Liver (tissue), 9 donors: ENCODE measurements around the gene EPSTI1. TPM values are rescaled to one million over a fixed set of nuclear protein-coding genes. Genes with fewer than 3 reads are reported as not detected.

Experiments
- DNase-seq: peaks from one replicate; pipeline ENCODE4 v3.0.0-alpha.2; 2017; ENCODE audit warnings: low spot score
- H3K27ac ChIP-seq, 2 donors: one replicate each; pipeline ENCODE4 v1.7.0; 2013; ENCODE audit warnings: inconsistent platforms in 2 of 2, low read length in 2 of 2, control low read depth in 1 of 2, low read depth in 1 of 2, mild to moderate bottlenecking in 1 of 2
- H3K27me3 ChIP-seq, 4 donors: one replicate each; pipeline versions ENCODE4 v1.6.1 to v1.7.0; 2013; ENCODE audit warnings: low read length in 3 of 4, inconsistent platforms in 1 of 4, mild to moderate bottlenecking in 1 of 4, moderate library complexity in 1 of 4; ENCODE audit not compliant: control insufficient read depth in 4 of 4, insufficient read depth in 4 of 4
- H3K36me3 ChIP-seq, 4 donors: one replicate each; pipeline versions ENCODE4 v1.6.1 to v1.7.0; 2013; ENCODE audit warnings: low read length in 3 of 4, mild to moderate bottlenecking in 3 of 4, low read depth in 1 of 4, moderate library complexity in 1 of 4; ENCODE audit not compliant: control insufficient read depth in 4 of 4, insufficient read depth in 3 of 4
- H3K4me1 ChIP-seq, 4 donors: one replicate each; pipeline versions ENCODE4 v1.6.1 to v1.7.0; 2013; ENCODE audit warnings: low read length in 3 of 4, mild to moderate bottlenecking in 3 of 4, moderate library complexity in 1 of 4; ENCODE audit not compliant: control insufficient read depth in 4 of 4, insufficient read depth in 4 of 4
- H3K4me3 ChIP-seq, 3 donors: one replicate each; pipeline versions ENCODE4 v1.6.1 to v1.7.0; 2013; ENCODE audit warnings: low read length in 3 of 3, control low read depth in 1 of 3, low read depth in 1 of 3, mild to moderate bottlenecking in 1 of 3
- H3K9ac ChIP-seq, 2 donors: one replicate each; pipeline ENCODE4 v1.7.0; 2013; ENCODE audit warnings: low read length in 2 of 2, mild to moderate bottlenecking in 2 of 2, moderate library complexity in 2 of 2, control low read depth in 1 of 2, low read depth in 1 of 2
- H3K9me3 ChIP-seq, 4 donors: one replicate each; pipeline versions ENCODE4 v1.6.1 to v1.7.0; 2013; ENCODE audit warnings: low read length in 3 of 4; ENCODE audit not compliant: control insufficient read depth in 4 of 4
- ATF3 ChIP-seq: IDR thresholded peaks from 2 replicates; pipeline ENCODE4 v1.6.1; 2016; ENCODE audit warnings: antibody characterized with exemption
- EGR1 ChIP-seq, 2 donors: IDR thresholded peaks; 2 replicates each; pipeline ENCODE4 v1.6.1; 2016 to 2018; ENCODE audit warnings: antibody characterized with exemption in 2 of 2, low read depth in 2 of 2
- FOXA1 ChIP-seq: IDR thresholded peaks from 2 replicates; pipeline ENCODE4 v1.6.1; 2016; ENCODE audit warnings: antibody characterized with exemption
- FOXA2 ChIP-seq: IDR thresholded peaks from 2 replicates; pipeline ENCODE4 v1.6.1; 2016; ENCODE audit warnings: antibody characterized with exemption
- GABPA ChIP-seq, 2 donors: IDR thresholded peaks in 1 of 2; conservative IDR thresholded peaks in 1 of 2; 2 replicates each; pipeline ENCODE4 v1.6.1; 2016; ENCODE audit warnings: antibody characterized with exemption in 2 of 2, mild to moderate bottlenecking in 1 of 2, moderate library complexity in 1 of 2
- HNF4A ChIP-seq, 2 donors: conservative IDR thresholded peaks; 2 replicates each; pipeline ENCODE4 v1.6.1; 2016; ENCODE audit warnings: antibody characterized with exemption in 2 of 2, mild to moderate bottlenecking in 2 of 2
- HNF4G ChIP-seq: IDR thresholded peaks from 2 replicates; pipeline ENCODE4 v1.6.1; 2016; ENCODE audit warnings: antibody characterized with exemption
- JUND ChIP-seq, 2 donors: IDR thresholded peaks; 2 replicates each; pipeline ENCODE4 v1.6.1; 2016; ENCODE audit warnings: antibody characterized with exemption in 2 of 2
- NR2F2 ChIP-seq: IDR thresholded peaks from 2 replicates; pipeline ENCODE4 v1.6.1; 2016; ENCODE audit warnings: antibody characterized with exemption
- RAD21 ChIP-seq, 2 donors: IDR thresholded peaks; 2 replicates each; pipeline ENCODE4 v1.6.1; 2016; ENCODE audit warnings: antibody characterized with exemption in 2 of 2, mild to moderate bottlenecking in 2 of 2
- RXRA ChIP-seq, 2 donors: IDR thresholded peaks; 2 replicates each; pipeline ENCODE4 v1.6.1; 2017 to 2018; ENCODE audit warnings: antibody characterized with exemption in 2 of 2, mild to moderate bottlenecking in 1 of 2
- SP1 ChIP-seq: IDR thresholded peaks from 2 replicates; pipeline ENCODE4 v1.6.1; 2018; ENCODE audit warnings: antibody characterized with exemption, mild to moderate bottlenecking
- TAF1 ChIP-seq: conservative IDR thresholded peaks from 2 replicates; pipeline ENCODE4 v1.6.1; 2016; ENCODE audit warnings: antibody characterized with exemption, mild to moderate bottlenecking
- YY1 ChIP-seq: IDR thresholded peaks from 2 replicates; pipeline ENCODE4 v1.6.1; 2016; ENCODE audit warnings: antibody characterized with exemption, mild to moderate bottlenecking
- WGBS: extraction: QIAGEN DNeasy Blood & Tissue Kit; methylation state at CpG from one replicate; pipeline ENCODE4 v1.1.7; 2013; 5-methylcytosine and 5-hydroxymethylcytosine counted together
- polyA plus RNA-seq, 2 donors: library from polyadenylated mRNA; stranded (reverse) in 1 of 2; unstranded in 1 of 2; fragments of 200-250 nt in 1 of 2; fragments of >200 nt in 1 of 2; fragmentation: Nextera tagmentation in 1 of 2; extraction: Ambion mirVana in 1 of 2; gene quantifications; one replicate each; pipeline versions ENCODE4 v1.2.1 to v1.2.3, GENCODE V29; 2013 to 2015
- total RNA-seq, 2 donors: library from RNA; depleted of rRNA; stranded (reverse); fragments of >200 nt; gene quantifications; one replicate each; pipeline ENCODE4 v1.2.3, GENCODE V29; 2014
- TF ChIP-seq, protein P1 (sequence below): fragments of 150-350 bp; IDR thresholded peaks from 2 replicates; pipeline ENCODE4 v1.5.1; 2017; ENCODE audit warnings: improper control_type of control experiment, low read depth, low read length; ENCODE audit not compliant: missing input control
- TF ChIP-seq, protein P2 (sequence below): IDR thresholded peaks from 2 replicates; pipeline ENCODE4 v1.6.1; 2016; ENCODE audit warnings: antibody characterized with exemption, mild to moderate bottlenecking
- TF ChIP-seq, protein P3 (sequence below): IDR thresholded peaks from 2 replicates; pipeline ENCODE4 v1.6.1; 2016; ENCODE audit warnings: antibody characterized with exemption
- TF ChIP-seq, protein P4 (sequence below): IDR thresholded peaks from 2 replicates; pipeline ENCODE4 v1.6.1; 2016; ENCODE audit warnings: antibody characterized with exemption
- donor health status: healthy.
- donor health status: healthy.
- donor health status: healthy.
- donor health status: healthy.
- donor health status: healthy.

The EPSTI1 gene
- total and polyA plus RNA-seq, 4 donors = 2.1 to 20.3 (median 4.2) TPM

DNA sequence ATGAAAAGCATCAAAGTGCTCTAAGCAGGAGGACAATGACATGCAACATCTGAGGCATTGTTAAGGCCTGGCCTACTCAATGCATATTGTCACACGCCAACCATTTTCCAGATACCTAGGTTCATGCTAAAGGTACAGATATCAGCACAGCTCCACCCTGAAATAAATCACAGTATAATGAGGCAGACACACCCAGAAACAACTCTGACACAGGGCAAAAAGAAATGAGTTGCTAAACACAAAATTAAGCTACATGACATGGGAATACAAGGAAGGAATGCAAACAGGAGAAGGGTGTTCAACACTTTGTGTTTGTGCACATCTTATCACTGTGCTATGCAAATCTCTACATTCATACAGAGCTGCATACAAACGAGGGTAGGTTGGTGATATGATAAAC is 86.5 kb downstream of the EPSTI1 start:
- Histone ChIP-seq H3K4me1 (no peaks in the 10 kb centered on the region), H3K27me3 (no peaks in the 10 kb centered on the region), H3K36me3 (peaks cover 0 to 3% (median 2%) of the 10 kb centered on the region in 4 donors), H3K9me3 (no peaks in the 10 kb centered on the region), H3K4me3 (no peak overlapping the region), H3K9ac (no peak overlapping the region), H3K27ac (no peak overlapping the region)
- no peak for DNase-seq
- no peak for TF ChIP-seq RXRA (IDR thresholded peaks at IDR 0.05)
- 85% methylated on average over 2 of the region's 2 CpGs for WGBS

DNA sequence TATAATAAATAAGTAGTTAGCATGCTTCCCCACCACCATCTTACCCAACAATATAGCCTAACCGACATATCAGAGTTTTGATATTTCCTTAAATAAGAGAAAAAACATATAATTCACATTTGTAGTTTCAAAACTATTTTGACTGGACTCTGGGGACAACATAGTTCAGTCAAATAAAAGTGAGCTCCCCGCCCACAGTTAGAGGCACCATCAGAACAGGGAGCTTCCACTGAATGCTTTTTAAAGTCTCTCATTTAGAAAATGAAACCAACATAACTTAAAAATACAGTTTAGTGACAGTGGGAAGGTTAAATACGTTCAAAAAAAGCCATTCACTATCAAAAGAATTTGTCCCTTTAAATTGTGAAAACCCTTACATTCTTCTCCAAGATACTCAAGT is 92.8 kb downstream of the EPSTI1 start:
- H3K27ac ChIP-seq = no peak overlapping the region
- H3K9me3 ChIP-seq = no peaks in the 10 kb centered on the region
- 91% methylated on average over 3 of the region's 3 CpGs for WGBS
- no peak for DNase-seq
- H3K4me1 ChIP-seq = no peaks in the 10 kb centered on the region
- H3K4me3 ChIP-seq = no peak overlapping the region
- no peaks in the 10 kb centered on the region for H3K27me3 ChIP-seq
- no peak overlapping the region for H3K9ac ChIP-seq
- H3K36me3 ChIP-seq = peaks cover 0 to 6% (median 3%) of the 10 kb centered on the region in 4 donors
- TF ChIP-seq RAD21 (IDR thresholded peaks at IDR 0.05) (no peak), JUND (IDR thresholded peaks at IDR 0.05) (no peak), TAF1 (no peak), NR2F2 (no peak), SP1 (no peak), EGR1 (IDR thresholded peaks at IDR 0.05; ENCODE audit: low read depth in 2 of 2) (no peak), GABPA (IDR thresholded peaks at IDR 0.05 in 1 of 2, conservative IDR thresholded peaks at IDR 0.05 in 1 of 2) (no peak), HNF4G (no peak), ATF3 (no peak), HNF4A (conservative IDR thresholded peaks at IDR 0.05) (no peak), RXRA (IDR thresholded peaks at IDR 0.05) (no peak), FOXA2 (no peak), YY1 (no peak), FOXA1 (no peak)
- TF ChIP-seq, protein P1, sequence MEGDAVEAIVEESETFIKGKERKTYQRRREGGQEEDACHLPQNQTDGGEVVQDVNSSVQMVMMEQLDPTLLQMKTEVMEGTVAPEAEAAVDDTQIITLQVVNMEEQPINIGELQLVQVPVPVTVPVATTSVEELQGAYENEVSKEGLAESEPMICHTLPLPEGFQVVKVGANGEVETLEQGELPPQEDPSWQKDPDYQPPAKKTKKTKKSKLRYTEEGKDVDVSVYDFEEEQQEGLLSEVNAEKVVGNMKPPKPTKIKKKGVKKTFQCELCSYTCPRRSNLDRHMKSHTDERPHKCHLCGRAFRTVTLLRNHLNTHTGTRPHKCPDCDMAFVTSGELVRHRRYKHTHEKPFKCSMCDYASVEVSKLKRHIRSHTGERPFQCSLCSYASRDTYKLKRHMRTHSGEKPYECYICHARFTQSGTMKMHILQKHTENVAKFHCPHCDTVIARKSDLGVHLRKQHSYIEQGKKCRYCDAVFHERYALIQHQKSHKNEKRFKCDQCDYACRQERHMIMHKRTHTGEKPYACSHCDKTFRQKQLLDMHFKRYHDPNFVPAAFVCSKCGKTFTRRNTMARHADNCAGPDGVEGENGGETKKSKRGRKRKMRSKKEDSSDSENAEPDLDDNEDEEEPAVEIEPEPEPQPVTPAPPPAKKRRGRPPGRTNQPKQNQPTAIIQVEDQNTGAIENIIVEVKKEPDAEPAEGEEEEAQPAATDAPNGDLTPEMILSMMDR = no peak
- TF ChIP-seq, protein P2, sequence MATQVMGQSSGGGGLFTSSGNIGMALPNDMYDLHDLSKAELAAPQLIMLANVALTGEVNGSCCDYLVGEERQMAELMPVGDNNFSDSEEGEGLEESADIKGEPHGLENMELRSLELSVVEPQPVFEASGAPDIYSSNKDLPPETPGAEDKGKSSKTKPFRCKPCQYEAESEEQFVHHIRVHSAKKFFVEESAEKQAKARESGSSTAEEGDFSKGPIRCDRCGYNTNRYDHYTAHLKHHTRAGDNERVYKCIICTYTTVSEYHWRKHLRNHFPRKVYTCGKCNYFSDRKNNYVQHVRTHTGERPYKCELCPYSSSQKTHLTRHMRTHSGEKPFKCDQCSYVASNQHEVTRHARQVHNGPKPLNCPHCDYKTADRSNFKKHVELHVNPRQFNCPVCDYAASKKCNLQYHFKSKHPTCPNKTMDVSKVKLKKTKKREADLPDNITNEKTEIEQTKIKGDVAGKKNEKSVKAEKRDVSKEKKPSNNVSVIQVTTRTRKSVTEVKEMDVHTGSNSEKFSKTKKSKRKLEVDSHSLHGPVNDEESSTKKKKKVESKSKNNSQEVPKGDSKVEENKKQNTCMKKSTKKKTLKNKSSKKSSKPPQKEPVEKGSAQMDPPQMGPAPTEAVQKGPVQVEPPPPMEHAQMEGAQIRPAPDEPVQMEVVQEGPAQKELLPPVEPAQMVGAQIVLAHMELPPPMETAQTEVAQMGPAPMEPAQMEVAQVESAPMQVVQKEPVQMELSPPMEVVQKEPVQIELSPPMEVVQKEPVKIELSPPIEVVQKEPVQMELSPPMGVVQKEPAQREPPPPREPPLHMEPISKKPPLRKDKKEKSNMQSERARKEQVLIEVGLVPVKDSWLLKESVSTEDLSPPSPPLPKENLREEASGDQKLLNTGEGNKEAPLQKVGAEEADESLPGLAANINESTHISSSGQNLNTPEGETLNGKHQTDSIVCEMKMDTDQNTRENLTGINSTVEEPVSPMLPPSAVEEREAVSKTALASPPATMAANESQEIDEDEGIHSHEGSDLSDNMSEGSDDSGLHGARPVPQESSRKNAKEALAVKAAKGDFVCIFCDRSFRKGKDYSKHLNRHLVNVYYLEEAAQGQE = no peak
- TF ChIP-seq, protein P3, sequence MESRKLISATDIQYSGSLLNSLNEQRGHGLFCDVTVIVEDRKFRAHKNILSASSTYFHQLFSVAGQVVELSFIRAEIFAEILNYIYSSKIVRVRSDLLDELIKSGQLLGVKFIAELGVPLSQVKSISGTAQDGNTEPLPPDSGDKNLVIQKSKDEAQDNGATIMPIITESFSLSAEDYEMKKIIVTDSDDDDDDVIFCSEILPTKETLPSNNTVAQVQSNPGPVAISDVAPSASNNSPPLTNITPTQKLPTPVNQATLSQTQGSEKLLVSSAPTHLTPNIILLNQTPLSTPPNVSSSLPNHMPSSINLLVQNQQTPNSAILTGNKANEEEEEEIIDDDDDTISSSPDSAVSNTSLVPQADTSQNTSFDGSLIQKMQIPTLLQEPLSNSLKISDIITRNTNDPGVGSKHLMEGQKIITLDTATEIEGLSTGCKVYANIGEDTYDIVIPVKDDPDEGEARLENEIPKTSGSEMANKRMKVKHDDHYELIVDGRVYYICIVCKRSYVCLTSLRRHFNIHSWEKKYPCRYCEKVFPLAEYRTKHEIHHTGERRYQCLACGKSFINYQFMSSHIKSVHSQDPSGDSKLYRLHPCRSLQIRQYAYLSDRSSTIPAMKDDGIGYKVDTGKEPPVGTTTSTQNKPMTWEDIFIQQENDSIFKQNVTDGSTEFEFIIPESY = no peak
- TF ChIP-seq, protein P4, sequence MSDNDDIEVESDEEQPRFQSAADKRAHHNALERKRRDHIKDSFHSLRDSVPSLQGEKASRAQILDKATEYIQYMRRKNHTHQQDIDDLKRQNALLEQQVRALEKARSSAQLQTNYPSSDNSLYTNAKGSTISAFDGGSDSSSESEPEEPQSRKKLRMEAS = no peak
